ENCODE measurements around the gene PKP4. TPM values are rescaled to one million over a fixed set of nuclear protein-coding genes. Genes with fewer than 3 reads are reported as not detected.
"Not testable (repeated sequence)": the region's sequence is repeated elsewhere in the genome, so short reads cannot be mapped to it uniquely, and the experiment has no call there.

Gene PKP4
- total and polyA plus RNA-seq, 9 donors = 22.7 to 60.9 (median 46.6) TPM

- no peaks in the 10 kb centered on the region for H3K36me3 ChIP-seq
- H3K4me1 ChIP-seq (ENCODE audit: insufficient read depth) = no peaks in the 10 kb centered on the region
- WGBS, 3 donors = 53 to 56% (median 56%) methylated on average over 2 of the region's 2 CpGs
- H3K27me3 ChIP-seq = no peaks in the 10 kb centered on the region
- DNase-seq = no peak
- TF ChIP-seq EP300 (IDR thresholded peaks at IDR 0.05) = no peak
- peaks cover 0 to 5% of the 10 kb centered on the region in 2 donors for H3K9me3 ChIP-seq
- no peak overlapping the region for H3K27ac ChIP-seq
- intact Hi-C loops (cut with DNase I) = no loop called here
- no peak overlapping the region for H3K4me3 ChIP-seq
Measured at GRCh38 chr2:158413581-158413980, 43.2 kb upstream of the PKP4 start.

- no peaks in the 10 kb centered on the region for H3K27me3 ChIP-seq
- H3K36me3 ChIP-seq = no peaks in the 10 kb centered on the region
- no peak overlapping the region for H3K4me3 ChIP-seq
- no peak for TF ChIP-seq CTCF (IDR thresholded peaks at IDR 0.05)
- no peak for TF ChIP-seq EP300 (IDR thresholded peaks at IDR 0.05)
- no peaks in the 10 kb centered on the region for H3K4me1 ChIP-seq (ENCODE audit: insufficient read depth)
- no peak overlapping the region for H3K27ac ChIP-seq
- intact Hi-C loops (cut with DNase I) = no loop called here
- WGBS, 3 donors = 90 to 92% (median 91%) methylated on average over 1 of the region's 1 CpG
- peaks cover 0 to 5% of the 10 kb centered on the region in 2 donors for H3K9me3 ChIP-seq
- DNase-seq = no peak
Measured at GRCh38 chr2:158414538-158414937, 42.2 kb upstream of the PKP4 start.

GRCh38 chr2:158432117-158432516, 24.6 kb upstream of the PKP4 start:
- H3K27me3 ChIP-seq = no peaks in the 10 kb centered on the region
- intact Hi-C loops (cut with DNase I) = no loop called here
- H3K36me3 ChIP-seq = no peaks in the 10 kb centered on the region
- no peak overlapping the region for H3K4me3 ChIP-seq
- DNase-seq = no peak
- H3K27ac ChIP-seq = no peak overlapping the region
- TF ChIP-seq POLR2A (IDR thresholded peaks at IDR 0.05) = no peak
- TF ChIP-seq EP300 (IDR thresholded peaks at IDR 0.05) = no peak
- TF ChIP-seq CTCF (IDR thresholded peaks at IDR 0.05) = no peak
- no peaks in the 10 kb centered on the region for H3K4me1 ChIP-seq (ENCODE audit: insufficient read depth)
- no peaks in the 10 kb centered on the region for H3K9me3 ChIP-seq

- H3K27me3 ChIP-seq; H3K27ac ChIP-seq; intact Hi-C loops (cut with DNase I); DNase-seq; H3K4me3 ChIP-seq; H3K9me3 ChIP-seq; H3K36me3 ChIP-seq; H3K4me1 ChIP-seq (ENCODE audit: insufficient read depth): not testable (repeated sequence)
- 88 to 97% (median 96%) methylated on average over 13 of the region's 13 CpGs for WGBS, 3 donors
Measured at GRCh38 chr2:158433716-158434115, 23.0 kb upstream of the PKP4 start.

GRCh38 chr2:158439062-158439461, 17.7 kb upstream of the PKP4 start:
- H3K27me3 ChIP-seq; H3K4me3 ChIP-seq; DNase-seq; H3K4me1 ChIP-seq (ENCODE audit: insufficient read depth); H3K9me3 ChIP-seq; H3K36me3 ChIP-seq; intact Hi-C loops (cut with DNase I); H3K27ac ChIP-seq: not testable (repeated sequence)
- WGBS, 3 donors = 94 to 96% (median 95%) methylated on average over 4 of the region's 4 CpGs

- DNase-seq = no peak
- Histone ChIP-seq H3K9me3 (no peaks in the 10 kb centered on the region), H3K4me3 (no peak overlapping the region), H3K27ac (no peak overlapping the region), H3K27me3 (no peaks in the 10 kb centered on the region), H3K36me3 (no peaks in the 10 kb centered on the region), H3K4me1 (ENCODE audit: insufficient read depth) (no peaks in the 10 kb centered on the region)
- WGBS, 3 donors = 91 to 97% (median 95%) methylated on average over 1 of the region's 1 CpG
- TF ChIP-seq POLR2A (IDR thresholded peaks at IDR 0.05) (no peak), CTCF (IDR thresholded peaks at IDR 0.05) (no peak), EP300 (IDR thresholded peaks at IDR 0.05) (no peak)
- intact Hi-C loops (cut with DNase I) = no loop called here
Measured at GRCh38 chr2:158443606-158444005, 13.1 kb upstream of the PKP4 start.

Measured in ovary (tissue), 9 donors.